ENCODE measurements around the gene WNT4. TPM values are rescaled to one million over a fixed set of nuclear protein-coding genes. Genes with fewer than 3 reads are reported as not detected.
A peak's percentile ranks its signal among the peaks of the same experiment; 100 is the strongest.

The WNT4 gene
- total and polyA plus RNA-seq, 2 of the 8 experiments (the other 6 are each of a cell fraction or from before 2014, with no cell fraction given): 1.3 to 6.6 TPM

- TF ChIP-seq RBBP5 (IDR thresholded peaks at IDR 0.05; ENCODE audit: borderline replicate concordance, low read depth, low read length): no peak
- TF ChIP-seq KDM1A (IDR thresholded peaks at IDR 0.05; ENCODE audit: borderline replicate concordance, low read length): peak; percentile 80
- 89% methylated on average over 14 of the region's 15 CpGs; no CpG with 5 or more reads in 1 of the 2 experiments for WGBS, 2 experiments (ENCODE audit: extremely low coverage in 1 of 2, insufficient coverage in 1 of 2, insufficient read length in 1 of 2, insufficient replicate concordance in 2 of 2, low coverage in 1 of 2, low lambda C conversion rate in 2 of 2, missing lambda C conversion rate in 1 of 2)
- H4K5ac ChIP-seq (ENCODE audit: insufficient read length, low read depth, low read length): no peak overlapping the region
- H3K27ac ChIP-seq (ENCODE audit: low read depth, low read length): no peak overlapping the region
- H3K27me3 ChIP-seq (replicated peaks in 1 of 4; ENCODE audit: control insufficient read depth in 3 of 4, extremely low read depth in 1 of 4, insufficient read depth in 3 of 4, low read length in 3 of 4): 0 out of 7 replicates have a peak, but pooled peaks cover 0 to 2% (median 0%) of the 10 kb centered on the region in 4 experiments
- H2BK5ac ChIP-seq (ENCODE audit: low read depth, low read length): no peak overlapping the region
- no peak overlapping the region for H3K4me3 ChIP-seq (ENCODE audit: extremely low read depth in 1 of 4, insufficient read depth in 2 of 4, low read depth in 3 of 4, low read length in 4 of 4)
- H3K4ac ChIP-seq (replicated peaks; ENCODE audit: insufficient read length, low read depth, low read length): no peak overlapping the region
- H3K79me2 ChIP-seq (ENCODE audit: control insufficient read depth in 1 of 2, insufficient read depth in 2 of 2, low read length in 2 of 2): no peaks in the 10 kb centered on the region
- H2BK120ac ChIP-seq (replicated peaks; ENCODE audit: low read depth, low read length): no peak overlapping the region
- ChIA-PET CTCF (ENCODE audit: partially characterized antibody) (interaction anchor here (0.6 to 13.1 kb wide), 25 partner anchors 8 to 479 kb away, joined by 3 to 149 read pairs (median 4); partner anchors contain the start of gene WNT4), POLR2A (ENCODE audit: partially characterized antibody) (no interaction called here)
- DNase-seq (ENCODE audit: low read depth in 1 of 2, low spot score in 2 of 2): no peak
- no peak overlapping the region for H3K4me2 ChIP-seq (ENCODE audit: insufficient read depth in 1 of 2, low read depth in 2 of 2, low read length in 2 of 2)
- FAIRE-seq: no peak
- H3K56ac ChIP-seq (replicated peaks; ENCODE audit: insufficient read length, low read depth, low read length): no peak overlapping the region
- no peak overlapping the region for H3K14ac ChIP-seq (ENCODE audit: insufficient read length)
- no peak overlapping the region for H2BK15ac ChIP-seq (ENCODE audit: low read length)
- no peaks in the 10 kb centered on the region for H3K9me3 ChIP-seq (ENCODE audit: insufficient read depth in 2 of 2, low read depth in 1 of 2, low read length in 1 of 2)
- no peaks in the 10 kb centered on the region for H3K23me2 ChIP-seq (ENCODE audit: low read depth, low read length)
- H2BK20ac ChIP-seq (ENCODE audit: low read length): peak overlapping the region; percentile 48; the same call in 1 of the 2 replicates
- H2AFZ ChIP-seq (ENCODE audit: low read length): no peak overlapping the region
- peaks cover 2% of the 10 kb centered on the region in 2 experiments for H4K20me1 ChIP-seq (replicated peaks in 1 of 2; ENCODE audit: control insufficient read depth in 1 of 2, insufficient read depth in 2 of 2, low read length in 2 of 2)
- H3K79me1 ChIP-seq (ENCODE audit: low read depth, low read length): no peaks in the 10 kb centered on the region
- H3K4me1 ChIP-seq (replicated peaks in 1 of 4; ENCODE audit: control insufficient read depth in 3 of 4, insufficient read depth in 4 of 4, low read length in 3 of 4): peaks cover 4 to 31% (median 22%) of the 10 kb centered on the region in 4 experiments
- no peak overlapping the region for H4K8ac ChIP-seq (ENCODE audit: extremely low read depth, insufficient read depth, low read length)
- H3K9ac ChIP-seq (replicated peaks in 1 of 4; ENCODE audit: extremely low read depth in 1 of 4, low read depth in 3 of 4, low read length in 3 of 4): no peak overlapping the region
- no peak overlapping the region for H2AK5ac ChIP-seq (ENCODE audit: low read depth, low read length)
- H2BK12ac ChIP-seq (ENCODE audit: low read depth, low read length): no peak overlapping the region; the same call in 1 of the 2 replicates
- no peak overlapping the region for H3K23ac ChIP-seq (ENCODE audit: insufficient read length)
- H4K91ac ChIP-seq (replicated peaks; ENCODE audit: insufficient read length, low read length): no peak overlapping the region
- no peak overlapping the region for H3K18ac ChIP-seq (ENCODE audit: extremely low read depth, low read length)
- H3K36me3 ChIP-seq (ENCODE audit: control insufficient read depth in 2 of 4, insufficient read depth in 4 of 4, low read length in 3 of 4): no peaks in the 10 kb centered on the region; a peak in 1 of 8 replicates
Observed at GRCh38 chr1:22132517-22133235, 10.2 kb downstream of the WNT4 start.
